ENCODE measurements around the gene SPDYE2. TPM values are rescaled to one million over a fixed set of nuclear protein-coding genes. Genes with fewer than 3 reads are reported as not detected.
"Not testable (repeated sequence)": the region's sequence is repeated elsewhere in the genome, so short reads cannot be mapped to it uniquely, and the experiment has no call there.

SPDYE2 gene
- total and polyA plus RNA-seq, 8 donors: not detected

- intact Hi-C loops (cut with DNase I; ENCODE audit: low total_unique reads); H3K36me3 ChIP-seq; H3K4me1 ChIP-seq; H3K9me3 ChIP-seq; H3K27me3 ChIP-seq; H3K27ac ChIP-seq: not testable (repeated sequence)
- peak within 1 kb of the TSS in 2 of 4 donors; percentile 23 to 29 for H3K4me3 ChIP-seq
- 0 to 2% methylated on average over 5 to 12 of the region's 61 CpGs; no CpG with 5 or more reads in 3 of the 5 donors for WGBS, 5 donors
- DNase-seq: peak; percentile 18 to 36
These were observed 33.4 kb upstream of the SPDYE2 start, which contains the start of gene RASA4B for GRCh38 chr7:102517550-102518147. Gene RASA4B, minus strand, starts transcription at chr7:102517777. Its CDS starts 67 bp downstream, at chr7:102517710.

DNA sequence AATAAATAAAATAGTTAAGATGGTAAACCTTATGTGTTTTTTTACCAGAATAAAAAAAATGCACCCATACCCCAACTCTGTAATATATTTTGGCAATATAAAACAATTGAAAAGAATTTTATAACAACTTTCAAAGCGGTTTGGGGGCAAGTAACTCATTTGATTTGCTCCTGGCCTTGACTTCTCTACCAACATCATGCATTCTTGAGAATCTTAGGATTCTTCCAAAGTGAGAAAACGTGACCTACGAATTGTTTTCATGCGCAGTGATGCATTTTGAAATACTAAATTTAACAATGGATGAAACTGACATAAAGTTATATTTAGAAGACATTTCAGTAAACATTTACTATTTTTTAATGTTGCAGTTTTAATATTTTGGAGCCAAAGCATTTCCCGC is 30.2 kb upstream of the SPDYE2 start:
- DNase-seq, H3K4me1 ChIP-seq: not testable (repeated sequence)
- 81 to 86% (median 83%) methylated on average over 4 of the region's 5 CpGs; no CpG with 5 or more reads in 2 of the 5 donors for WGBS, 5 donors

GRCh38 chr7:102524803-102525202 is 26.2 kb upstream of the SPDYE2 start:
- WGBS, 5 donors: 42 to 71% (median 43%) methylated on average over 1 of the region's 2 CpGs; no CpG with 5 or more reads in 2 of the 5 donors
- DNase-seq; H3K9me3 ChIP-seq; H3K4me1 ChIP-seq; H3K27me3 ChIP-seq; H3K27ac ChIP-seq; H3K4me3 ChIP-seq; H3K36me3 ChIP-seq; intact Hi-C loops (cut with DNase I; ENCODE audit: low total_unique reads): not testable (repeated sequence)

More for the DNA sequence above, 30.2 kb upstream of the SPDYE2 start:
- intact Hi-C loops (cut with DNase I; ENCODE audit: low total_unique reads); H3K27ac ChIP-seq; H3K9me3 ChIP-seq; H3K4me3 ChIP-seq; H3K36me3 ChIP-seq; H3K27me3 ChIP-seq: not testable (repeated sequence)

GRCh38 chr7:102527182-102527581 is 23.8 kb upstream of the SPDYE2 start:
- H3K4me3 ChIP-seq; H3K36me3 ChIP-seq; H3K27ac ChIP-seq; intact Hi-C loops (cut with DNase I; ENCODE audit: low total_unique reads); H3K9me3 ChIP-seq; H3K27me3 ChIP-seq; H3K4me1 ChIP-seq; DNase-seq: not testable (repeated sequence)
- WGBS, 5 donors: 82 to 86% (median 82%) methylated on average over 1 of the region's 8 CpGs; no CpG with 5 or more reads in 2 of the 5 donors

- H3K27me3 ChIP-seq; H3K9me3 ChIP-seq; intact Hi-C loops (cut with DNase I; ENCODE audit: low total_unique reads); H3K36me3 ChIP-seq; H3K4me1 ChIP-seq; H3K4me3 ChIP-seq; H3K27ac ChIP-seq; DNase-seq: not testable (repeated sequence)
- WGBS, 5 donors: 93 to 100% (median 100%) methylated on average over 1 to 3 of the region's 13 CpGs; no CpG with 5 or more reads in 1 of the 5 donors
These were observed 22.9 kb upstream of the SPDYE2 start for GRCh38 chr7:102527822-102528793.

GRCh38 chr7:102531583-102531982 is 19.4 kb upstream of the SPDYE2 start:
- H3K4me3 ChIP-seq; H3K27me3 ChIP-seq; H3K9me3 ChIP-seq; H3K27ac ChIP-seq; H3K36me3 ChIP-seq; H3K4me1 ChIP-seq; intact Hi-C loops (cut with DNase I; ENCODE audit: low total_unique reads); DNase-seq: not testable (repeated sequence)
- no CpG with 5 or more reads among the region's 7 CpGs for WGBS, 5 donors

DNA sequence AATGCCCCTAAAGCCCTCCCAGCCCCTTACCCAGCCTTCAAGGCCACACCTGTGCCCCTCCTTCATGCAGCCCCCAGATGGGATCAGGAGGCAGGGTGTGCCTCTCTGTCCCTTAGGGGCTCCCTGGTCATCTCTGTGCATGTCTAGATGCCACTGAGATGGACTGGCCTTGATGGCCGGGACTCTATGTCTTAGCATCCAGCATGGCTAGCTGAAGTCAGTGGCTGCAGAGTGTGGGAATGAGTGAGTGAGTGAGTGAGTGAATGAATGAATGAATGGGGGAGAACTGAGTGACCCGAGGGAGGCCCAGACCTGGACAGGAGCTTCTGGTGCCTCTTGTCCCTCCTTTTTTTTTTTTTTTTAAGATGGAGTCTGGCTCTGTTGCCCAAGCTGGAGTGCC is 18.9 kb upstream of the SPDYE2 start:
- H3K27me3 ChIP-seq; H3K4me1 ChIP-seq; H3K4me3 ChIP-seq; H3K9me3 ChIP-seq; H3K27ac ChIP-seq; DNase-seq; intact Hi-C loops (cut with DNase I; ENCODE audit: low total_unique reads); H3K36me3 ChIP-seq: not testable (repeated sequence)
- 90 to 100% (median 96%) methylated on average over 2 of the region's 2 CpGs for WGBS, 5 donors

DNA sequence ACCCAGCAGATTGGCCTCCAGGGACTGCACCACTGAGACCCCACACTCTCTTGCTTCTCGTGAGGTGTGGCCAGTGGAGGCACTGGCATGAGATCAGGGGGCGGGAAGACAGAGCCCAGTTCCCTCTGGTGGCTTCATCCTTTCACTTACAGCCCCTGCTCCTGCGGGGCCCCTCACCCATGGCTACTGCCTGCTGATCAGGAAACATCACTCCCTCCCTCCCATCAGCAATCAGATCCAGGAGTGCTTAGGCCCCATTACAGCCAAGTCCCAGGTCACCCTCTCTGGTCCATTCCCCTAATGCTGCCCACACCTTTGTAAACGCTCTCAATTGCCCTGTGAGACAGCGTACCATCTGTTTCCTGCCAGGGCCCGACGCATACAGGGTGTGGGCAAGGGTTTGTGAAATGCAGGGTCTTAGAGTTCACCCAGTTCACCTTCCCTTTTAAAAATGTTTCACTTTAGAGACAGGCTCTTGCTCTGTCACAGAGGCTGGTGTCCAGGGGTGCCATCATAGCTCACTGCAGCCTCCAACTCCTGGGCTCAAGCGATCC is 15.9 kb upstream of the SPDYE2 start:
- H3K4me3 ChIP-seq; H3K27ac ChIP-seq; H3K36me3 ChIP-seq; H3K4me1 ChIP-seq; H3K27me3 ChIP-seq; intact Hi-C loops (cut with DNase I; ENCODE audit: low total_unique reads); H3K9me3 ChIP-seq: not testable (repeated sequence)
- peak in 1 of 2 donors; percentile 1 for DNase-seq
- 45 to 82% (median 71%) methylated on average over 1 to 4 of the region's 8 CpGs for WGBS, 5 donors

DNA sequence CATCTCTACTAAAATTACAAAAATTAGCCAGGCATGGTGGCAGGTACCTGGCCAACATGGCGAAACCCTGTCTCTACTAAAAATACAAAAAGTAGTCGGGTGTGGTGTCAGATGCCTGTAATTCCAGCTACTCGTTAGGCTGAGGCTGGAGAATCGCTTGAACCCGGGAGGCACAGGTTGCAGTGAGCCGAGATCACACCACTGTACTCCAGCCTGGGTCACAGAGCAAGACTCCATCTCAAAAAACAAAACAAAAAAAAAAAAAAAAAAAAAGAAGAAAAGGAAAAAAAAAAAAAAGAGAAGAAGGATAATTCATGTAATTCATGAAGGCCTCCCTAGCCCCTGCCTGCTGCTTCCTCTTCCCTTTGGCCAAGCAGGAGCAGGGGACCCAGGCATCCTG is 10.4 kb upstream of the SPDYE2 start:
- H3K4me3 ChIP-seq, DNase-seq: not testable (repeated sequence)
- 91 to 98% (median 96%) methylated on average over 4 to 5 of the region's 6 CpGs for WGBS, 5 donors

DNA sequence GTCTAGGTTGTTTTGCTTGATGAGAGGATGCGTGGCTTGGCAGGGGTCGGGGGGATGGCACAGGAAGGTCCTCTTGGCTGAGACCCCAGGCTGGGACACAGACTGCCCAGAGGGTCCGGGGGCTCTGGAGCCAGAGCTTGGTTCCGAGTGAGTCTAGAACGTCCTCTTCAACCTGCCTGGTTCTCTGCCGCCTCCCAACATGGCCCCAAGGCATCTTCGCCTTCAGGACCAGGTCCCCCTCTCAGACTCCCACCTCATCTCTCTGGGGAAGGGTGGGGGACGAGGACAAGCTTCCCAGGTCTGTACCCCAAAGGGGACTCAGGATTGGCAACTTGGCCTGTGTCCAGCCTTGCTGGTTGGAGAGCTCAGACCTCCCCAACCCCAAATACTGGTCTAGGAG is 8.9 kb upstream of the SPDYE2 start:
- DNase-seq; H3K36me3 ChIP-seq; H3K9me3 ChIP-seq; H3K4me1 ChIP-seq; H3K27me3 ChIP-seq; H3K4me3 ChIP-seq; H3K27ac ChIP-seq; intact Hi-C loops (cut with DNase I; ENCODE audit: low total_unique reads): not testable (repeated sequence)
- WGBS, 5 donors: 94 to 100% (median 96%) methylated on average over 4 of the region's 8 CpGs; no CpG with 5 or more reads in 2 of the 5 donors

More for the DNA sequence above, 10.4 kb upstream of the SPDYE2 start:
- H3K4me1 ChIP-seq; H3K27ac ChIP-seq; H3K9me3 ChIP-seq; H3K36me3 ChIP-seq; intact Hi-C loops (cut with DNase I; ENCODE audit: low total_unique reads); H3K27me3 ChIP-seq: not testable (repeated sequence)

DNA sequence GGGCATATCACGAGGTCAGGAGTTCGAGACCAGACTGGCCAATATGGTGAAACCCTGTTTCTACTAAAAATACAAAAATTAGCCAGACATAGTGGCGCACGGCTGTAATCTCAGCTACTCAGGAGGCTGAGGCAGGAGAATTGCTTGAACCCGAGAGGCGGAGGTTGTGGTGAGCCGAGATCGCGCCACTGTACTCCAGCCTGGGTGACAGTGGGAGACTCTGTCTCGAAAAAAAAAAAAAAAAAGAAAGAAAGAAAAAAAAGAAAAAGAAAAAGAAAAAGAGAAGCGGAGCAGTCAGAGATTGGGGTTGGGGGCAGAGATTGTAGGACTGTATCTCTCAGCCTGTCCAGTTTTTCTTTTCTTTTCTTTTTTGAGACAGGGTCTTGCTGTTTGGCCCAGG is 8.3 kb upstream of the SPDYE2 start:
- H3K27me3 ChIP-seq; H3K4me3 ChIP-seq; H3K36me3 ChIP-seq; intact Hi-C loops (cut with DNase I; ENCODE audit: low total_unique reads); H3K9me3 ChIP-seq; DNase-seq; H3K27ac ChIP-seq; H3K4me1 ChIP-seq: not testable (repeated sequence)
- 81 to 97% (median 91%) methylated on average over 6 to 7 of the region's 11 CpGs; no CpG with 5 or more reads in 1 of the 5 donors for WGBS, 5 donors

All from stomach (tissue), 9 donors.